K562 (cell line): ENCODE data around the gene AFAP1. TPM values are rescaled to one million over a fixed set of nuclear protein-coding genes. Genes with fewer than 3 reads are reported as not detected.

Experiments
- ATAC-seq: fragments of 200-7000 bp; cut with Tn5 transposase; 3 replicates; pipeline ENCODE4 v1.9.1; 2020; ENCODE audit warnings: moderate library complexity
- BruUV-seq: library from RNA; stranded (reverse); fragments of 400-500 nt; replicated peaks from 2 replicates; lab custom pipeline; 2021; lab: Mats Ljungman, UMichigan
- CTCF ChIA-PET: fragments of 300-600 bp; formaldehyde crosslinking; extraction: SDS; loops from one replicate; lab custom pipeline; 2021; ENCODE audit warnings: low intra/inter-chr PET ratio; lab: Yijun Ruan, JAX
- POLR2A ChIA-PET: fragments of 300-600, 350-650 bp; sonication (Branson Sonifier 250); formaldehyde crosslinking; extraction: SDS; loops from one replicate; lab custom pipeline; 2021; ENCODE audit warnings: antibody characterized with exemption, inconsistent platforms; lab: Yijun Ruan, JAX
- DNase-seq, 4 experiments: peaks; one replicate each; pipeline versions ENCODE4 v3.0.0 to v3.0.0-alpha.2; 2011 to 2018; ENCODE audit warnings: low spot score in 3 of 4, mixed read lengths in 3 of 4; ENCODE audit errors: extremely low read depth in 1 of 4
- FAIRE-seq: peaks from 2 replicates; lab custom pipeline; 2011; peaks lifted over from hg19 to GRCh38; lab: Jason Lieb, UNC
- H2AFZ ChIP-seq: 2 replicates; pipeline ENCODE4 v1.6.0; 2011; ENCODE audit warnings: low read depth, low read length, control low read depth, inconsistent platforms
- H3K27ac ChIP-seq: fragments of 200-600 bp; 3 replicates; pipeline ENCODE4 v1.8.0; 2011; ENCODE audit warnings: low read depth, mild to moderate bottlenecking, control low read depth, inconsistent platforms, low read length, moderate library complexity, mixed read lengths; ENCODE audit errors: extremely low read depth
- H3K27me3 ChIP-seq, 2 experiments: fragments of 300-600 bp in 1 of 2; 2 replicates in 1 of 2; 3 replicates in 1 of 2; pipeline versions ENCODE4 v1.6.0 to v1.8.0; 2011; ENCODE audit warnings: inconsistent platforms in 2 of 2, low read length in 2 of 2, mild to moderate bottlenecking in 1 of 2, mixed read lengths in 1 of 2, moderate library complexity in 1 of 2; ENCODE audit not compliant: control insufficient read depth in 2 of 2, insufficient read depth in 2 of 2
- H3K36me3 ChIP-seq: fragments of 300-600 bp; 3 replicates; pipeline ENCODE4 v1.8.0; 2011; ENCODE audit warnings: mild to moderate bottlenecking, low read length, inconsistent platforms; ENCODE audit not compliant: control insufficient read depth, insufficient read depth
- H3K4me1 ChIP-seq, 2 experiments: fragments of 200-600 bp in 1 of 2; replicated peaks in 1 of 2; 2 replicates in 1 of 2; 3 replicates in 1 of 2; pipeline versions ENCODE4 v1.5.1 to v1.8.0; 2011; ENCODE audit warnings: inconsistent platforms in 2 of 2, low read length in 2 of 2, mild to moderate bottlenecking in 1 of 2, mixed read lengths in 1 of 2, moderate library complexity in 1 of 2; ENCODE audit not compliant: control insufficient read depth in 2 of 2, insufficient read depth in 2 of 2
- H3K4me2 ChIP-seq: 2 replicates; pipeline ENCODE4 v1.6.1; 2011; ENCODE audit warnings: low read length, control low read depth, inconsistent platforms, mixed read lengths; ENCODE audit not compliant: insufficient read depth
- H3K4me3 ChIP-seq: fragments of 200-600 bp; sonication (generic), shearing (Covaris generic); 2 replicates; pipeline ENCODE4 v1.5.1; 2016; ENCODE audit warnings: control low read depth, inconsistent platforms
- H3K79me2 ChIP-seq: fragments of 200-600 bp; 3 replicates; pipeline ENCODE4 v1.8.0; 2011; ENCODE audit warnings: low read length, inconsistent platforms; ENCODE audit not compliant: control insufficient read depth, insufficient read depth
- H3K9ac ChIP-seq, 2 experiments: 2 replicates each; pipeline versions ENCODE4 v1.6.0 to v1.6.1; 2011; ENCODE audit warnings: low read depth in 2 of 2, low read length in 2 of 2, control low read depth in 1 of 2, inconsistent platforms in 1 of 2, mild to moderate bottlenecking in 1 of 2, mixed read lengths in 1 of 2; ENCODE audit not compliant: insufficient read depth in 1 of 2
- H3K9me1 ChIP-seq: one replicate; pipeline ENCODE4 v1.6.0; 2011; ENCODE audit warnings: inconsistent platforms, mild to moderate bottlenecking, low read length, moderate library complexity; ENCODE audit not compliant: control insufficient read depth, insufficient read depth
- H3K9me3 ChIP-seq: replicated peaks from 2 replicates; pipeline ENCODE4 v1.5.1; 2011; ENCODE audit warnings: low read depth, low read length, inconsistent platforms; ENCODE audit not compliant: control insufficient read depth, insufficient read depth
- H4K20me1 ChIP-seq: replicated peaks from 2 replicates; pipeline ENCODE4 v1.6.1; 2011; ENCODE audit warnings: low read length, inconsistent platforms, mixed read lengths; ENCODE audit not compliant: control insufficient read depth, insufficient read depth
- MAFK ChIP-seq: IDR thresholded peaks from 2 replicates; pipeline ENCODE4 v1.6.1; 2011; ENCODE audit warnings: low read length, improper control_type of control experiment
- NKRF ChIP-seq: fragments of 450-650 bp; IDR thresholded peaks from 2 replicates; pipeline ENCODE4 v1.6.1; 2016; ENCODE audit warnings: borderline replicate concordance
- RCOR1 ChIP-seq, 2 experiments: IDR thresholded peaks; 2 replicates each; pipeline ENCODE4 v1.6.1; 2012; ENCODE audit warnings: low read depth in 2 of 2, low read length in 2 of 2, borderline replicate concordance in 1 of 2, improper control_type of control experiment in 1 of 2
- TAF1 ChIP-seq: IDR thresholded peaks from 2 replicates; pipeline ENCODE4 v1.6.1; 2011; ENCODE audit warnings: mild to moderate bottlenecking, low read length, moderate library complexity; ENCODE audit not compliant: insufficient read depth, control insufficient read depth, severe bottlenecking; ENCODE audit errors: extremely low read depth
- ZNF316 ChIP-seq: fragments of 450-650 bp; IDR thresholded peaks from 2 replicates; pipeline ENCODE4 v1.6.1; 2016
- WGBS: fragments of 100-300 bp; shearing (Covaris generic); methylation state at CpG from one replicate; pipeline ENCODE4 v1.1.6; 2016; ENCODE audit warnings: low coverage, mixed read lengths; ENCODE audit not compliant: insufficient coverage; ENCODE audit errors: missing lambda C conversion rate; 5-methylcytosine and 5-hydroxymethylcytosine counted together
- in situ Hi-C: fragments of 300-500 bp; cut with MboI; formaldehyde crosslinking; loops from 4 replicates; pipeline ENCODE4 v1.15.0; 2018; ENCODE audit warnings: inconsistent platforms, mixed read lengths
- intact Hi-C: fragments of 100-400 bp; cut with micrococcal nuclease; formaldehyde crosslinking; loops from 2 replicates; pipeline ENCODE4 v1.14.2; 2022
- polyA plus RNA-seq, 8 experiments: library from polyadenylated mRNA; depleted of rRNA in 4 of 8; stranded (reverse) in 5 of 8; unstranded in 3 of 8; fragments of >200 nt; fragmentation: Nextera tagmentation in 2 of 8; fragmentation: Illumina TruSeq in 1 of 8; extraction: Ambion mirVana in 2 of 8; extraction: Trizol in 1 of 8; gene quantifications; 2 replicates each; pipeline versions ENCODE4 v1.2.1 to v1.2.3, GENCODE V29; 2011 to 2014; ENCODE audit warnings: inconsistent platforms in 1 of 8, missing spikeins in 1 of 8
- total RNA-seq, 7 experiments: library from RNA; depleted of rRNA in 6 of 7; stranded (reverse); fragments of >200 nt in 6 of 7; fragmentation: Illumina TruSeq in 2 of 7; extraction: Trizol in 2 of 7; gene quantifications; 2 replicates each; pipeline versions ENCODE4 v1.2.1 to v1.2.3, GENCODE V29; 2011 to 2021; ENCODE audit warnings: low replicate concordance in 1 of 7

The AFAP1 gene
- total and polyA plus RNA-seq, 9 of the 15 experiments (the other 6 are each of a cell fraction or from before 2014, with no cell fraction given), result 0.07 to 0.42 (median 0.12) TPM; not detected in 1

GRCh38 chr4:7874838-7875237 lies 64.8 kb downstream of the AFAP1 start:
- Histone ChIP-seq H3K4me1 (no peaks in the 10 kb centered on the region), H2AFZ (no peak overlapping the region), H3K36me3 (no peaks in the 10 kb centered on the region), H3K4me2 (no peak overlapping the region), H3K27ac (no peak overlapping the region), H4K20me1 (no peaks in the 10 kb centered on the region; the same call in 1 of the 2 replicates), H3K79me2 (no peaks in the 10 kb centered on the region), H3K4me3 (no peak overlapping the region), H3K9me1 (no peaks in the 10 kb centered on the region), H3K9ac (no peak overlapping the region), H3K27me3 (peaks cover 8 to 34% of the 10 kb centered on the region in 2 experiments), H3K9me3 (no peaks in the 10 kb centered on the region)
- no TSS peak for BruUV-seq
- ChIA-PET CTCF (interaction anchor here (0.6 kb wide), 1 partner anchor 1376 kb away, joined by 5 read pairs; no protein-coding TSS in a partner anchor), POLR2A (no interaction called here)
- no peak for FAIRE-seq
- 0% methylated on average over 3 of the region's 3 CpGs for WGBS
- intact Hi-C loops (no loop called here), in situ Hi-C loops (no loop called here)
- no peak for TF ChIP-seq NKRF
- no peak for TF ChIP-seq TAF1
- no peak for TF ChIP-seq RCOR1 (IDR thresholded peaks at IDR 0.05; ENCODE audit: borderline replicate concordance in 1 of 2, low read depth in 2 of 2, low read length in 2 of 2)
- TF ChIP-seq ZNF316, result peak; percentile 21; the same call in 1 of the 2 replicates
- TF ChIP-seq MAFK, result peak; percentile 29; the same call in 1 of the 2 replicates
- no peak for DNase-seq
- no peak for ATAC-seq
